Activated T-cell treated with anti-CD3 and anti-CD28 coated beads, Interleukin-2, amount 50 U/mL, for 4 hours (primary cell): Measurements from ENCODE around the gene FARS2. TPM values are rescaled to one million over a fixed set of nuclear protein-coding genes. Genes with fewer than 3 reads are reported as not detected.

Source experiments
- ATAC-seq, 2 donors: fragments of 200-7000 bp; cut with Tn5 transposase; one replicate each; pipeline ENCODE4 v1.10.0; 2021
- DNase-seq: peaks from one replicate; pipeline ENCODE4 v3.0.0-alpha.2; 2020
- H3K27me3 Mint-ChIP-seq: one replicate; pipeline ENCODE4 v1.8.0; 2021; ENCODE audit warnings: low read depth, mixed read lengths
- H3K36me3 Mint-ChIP-seq: one replicate; pipeline ENCODE4 v1.8.0; 2022; ENCODE audit warnings: mixed read lengths; ENCODE audit not compliant: insufficient read depth
- H3K4me1 Mint-ChIP-seq: one replicate; pipeline ENCODE4 v1.8.0; 2021; ENCODE audit warnings: low read depth, mixed read lengths
- H3K4me3 Mint-ChIP-seq: one replicate; pipeline ENCODE4 v1.8.0; 2021; ENCODE audit warnings: mild to moderate bottlenecking, moderate library complexity, mixed read lengths
- H3K9me3 Mint-ChIP-seq: one replicate; pipeline ENCODE4 v1.8.0; 2021; ENCODE audit warnings: mixed read lengths
- total RNA-seq, 3 donors: library from RNA; stranded (reverse); gene quantifications; one replicate each; pipeline ENCODE4 v1.2.1, GENCODE V29; 2021

FARS2 gene
- total RNA-seq, 3 donors from 2014 or later = 28.3 to 31.0 (median 29.9) TPM

GRCh38 chr6:5753209-5753608 is 491.9 kb downstream of the FARS2 start:
- Mint-ChIP-seq H3K9me3 (peaks cover 28% of the 10 kb centered on the region), H3K4me3 (no peak overlapping the region), H3K4me1 (no peaks in the 10 kb centered on the region), H3K36me3 (peaks cover 43% of the 10 kb centered on the region), H3K27me3 (no peaks in the 10 kb centered on the region)
- ATAC-seq (no peak), DNase-seq (no peak)

- Mint-ChIP-seq H3K27me3 (no peaks in the 10 kb centered on the region), H3K4me1 (no peaks in the 10 kb centered on the region), H3K36me3 (peaks cover 39% of the 10 kb centered on the region), H3K4me3 (no peak overlapping the region), H3K9me3 (peaks cover 25% of the 10 kb centered on the region)
- no peak for DNase-seq
- no peak for ATAC-seq
Observed at GRCh38 chr6:5754904-5755303, 493.6 kb downstream of the FARS2 start.

GRCh38 chr6:5759571-5759970 is 498.3 kb downstream of the FARS2 start:
- ATAC-seq (no peak), DNase-seq (no peak)
- Mint-ChIP-seq H3K27me3 (no peaks in the 10 kb centered on the region), H3K4me1 (no peaks in the 10 kb centered on the region), H3K9me3 (peaks cover 9% of the 10 kb centered on the region), H3K4me3 (no peak overlapping the region), H3K36me3 (peaks cover 28% of the 10 kb centered on the region)

- Mint-ChIP-seq H3K36me3 (peaks cover 14% of the 10 kb centered on the region), H3K4me3 (no peak overlapping the region)
Observed at GRCh38 chr6:5761370-5761769, 500.1 kb downstream of the FARS2 start.

GRCh38 chr6:5762561-5762968 is 501.3 kb downstream of the FARS2 start:
- H3K4me1 Mint-ChIP-seq = no peaks in the 10 kb centered on the region
- ATAC-seq (no peak), DNase-seq (no peak)
- H3K9me3 Mint-ChIP-seq = peaks cover 4% of the 10 kb centered on the region
- H3K4me3 Mint-ChIP-seq = no peak overlapping the region
- peaks cover 11% of the 10 kb centered on the region for H3K36me3 Mint-ChIP-seq
- H3K27me3 Mint-ChIP-seq = no peaks in the 10 kb centered on the region

More at GRCh38 chr6:5761370-5761769, 500.1 kb downstream of the FARS2 start:
- H3K27me3 Mint-ChIP-seq = no peaks in the 10 kb centered on the region
- H3K9me3 Mint-ChIP-seq = peaks cover under 1% of the 10 kb centered on the region
- DNase-seq (no peak), ATAC-seq (no peak)
- H3K4me1 Mint-ChIP-seq = no peaks in the 10 kb centered on the region

- Mint-ChIP-seq H3K36me3 (peaks cover 12% of the 10 kb centered on the region), H3K27me3 (no peaks in the 10 kb centered on the region), H3K4me1 (no peaks in the 10 kb centered on the region), H3K9me3 (peaks cover 5% of the 10 kb centered on the region), H3K4me3 (no peak overlapping the region)
- no peak for ATAC-seq
- no peak for DNase-seq
Observed at GRCh38 chr6:5763407-5763806, 502.1 kb downstream of the FARS2 start.

GRCh38 chr6:5763871-5764270 is 502.6 kb downstream of the FARS2 start:
- peaks cover 9% of the 10 kb centered on the region for H3K9me3 Mint-ChIP-seq
- no peak overlapping the region for H3K4me3 Mint-ChIP-seq
- no peaks in the 10 kb centered on the region for H3K27me3 Mint-ChIP-seq
- no peak for DNase-seq
- ATAC-seq = no peak
- H3K36me3 Mint-ChIP-seq = peaks cover 16% of the 10 kb centered on the region
- no peaks in the 10 kb centered on the region for H3K4me1 Mint-ChIP-seq

GRCh38 chr6:5764401-5764955 is 503.2 kb downstream of the FARS2 start:
- ATAC-seq (no peak), DNase-seq (no peak)
- Mint-ChIP-seq H3K4me1 (no peaks in the 10 kb centered on the region), H3K36me3 (peaks cover 17% of the 10 kb centered on the region), H3K9me3 (peaks cover 12% of the 10 kb centered on the region), H3K4me3 (no peak overlapping the region), H3K27me3 (no peaks in the 10 kb centered on the region)

GRCh38 chr6:5765141-5765760 is 503.9 kb downstream of the FARS2 start:
- Mint-ChIP-seq H3K9me3 (peaks cover 12% of the 10 kb centered on the region), H3K27me3 (no peaks in the 10 kb centered on the region), H3K36me3 (peaks cover 17% of the 10 kb centered on the region), H3K4me1 (no peaks in the 10 kb centered on the region), H3K4me3 (no peak overlapping the region)
- ATAC-seq = no peak
- no peak for DNase-seq

GRCh38 chr6:5766260-5766659 is 504.9 kb downstream of the FARS2 start:
- H3K4me3 Mint-ChIP-seq = no peak overlapping the region
- no peak for ATAC-seq
- no peaks in the 10 kb centered on the region for H3K27me3 Mint-ChIP-seq
- DNase-seq = no peak
- peaks cover 14% of the 10 kb centered on the region for H3K36me3 Mint-ChIP-seq
- H3K4me1 Mint-ChIP-seq = no peaks in the 10 kb centered on the region
- H3K9me3 Mint-ChIP-seq = peaks cover 12% of the 10 kb centered on the region

GRCh38 chr6:5767471-5767870 is 506.2 kb downstream of the FARS2 start:
- no peak for DNase-seq
- no peak for ATAC-seq
- H3K4me1 Mint-ChIP-seq = no peaks in the 10 kb centered on the region
- peaks cover 16% of the 10 kb centered on the region for H3K36me3 Mint-ChIP-seq
- no peaks in the 10 kb centered on the region for H3K27me3 Mint-ChIP-seq
- H3K9me3 Mint-ChIP-seq = peaks cover 12% of the 10 kb centered on the region
- H3K4me3 Mint-ChIP-seq = no peak overlapping the region

- ATAC-seq (no peak), DNase-seq (no peak)
- Mint-ChIP-seq H3K36me3 (peaks cover 30% of the 10 kb centered on the region), H3K4me1 (no peaks in the 10 kb centered on the region), H3K27me3 (no peaks in the 10 kb centered on the region), H3K4me3 (no peak overlapping the region), H3K9me3 (peaks cover 12% of the 10 kb centered on the region)
Observed at GRCh38 chr6:5771211-5771610, 509.9 kb downstream of the FARS2 start.

- H3K27me3 Mint-ChIP-seq = no peaks in the 10 kb centered on the region
- no peaks in the 10 kb centered on the region for H3K4me1 Mint-ChIP-seq
- ATAC-seq (no peak), DNase-seq (no peak)
- peaks cover 28% of the 10 kb centered on the region for H3K36me3 Mint-ChIP-seq
- peaks cover 8% of the 10 kb centered on the region for H3K9me3 Mint-ChIP-seq
- H3K4me3 Mint-ChIP-seq = no peak overlapping the region
Observed at GRCh38 chr6:5771759-5772390, 510.6 kb downstream of the FARS2 start.

GRCh38 chr6:5772408-5773120 is 511.3 kb downstream of the FARS2 start:
- no peak for ATAC-seq
- H3K4me3 Mint-ChIP-seq = no peak overlapping the region
- DNase-seq = no peak
- no peaks in the 10 kb centered on the region for H3K4me1 Mint-ChIP-seq
- H3K9me3 Mint-ChIP-seq = peaks cover 8% of the 10 kb centered on the region
- no peaks in the 10 kb centered on the region for H3K27me3 Mint-ChIP-seq
- H3K36me3 Mint-ChIP-seq = peaks cover 28% of the 10 kb centered on the region
